ENCODE results near the gene ERG.

Gene ERG

GRCh38 chr21:38498057-38498833, at the start of gene ERG:
TSS of gene ERG (minus strand) at chr21:38498477. CDS start at chr21:38498380, 97 bp downstream.
- DNase-seq (ENCODE audit: low spot score), result no peak

GRCh38 chr21:38544661-38545060, 46.4 kb upstream of the ERG start:
- DNase-seq (ENCODE audit: low spot score), result peak; percentile 37

GRCh38 chr21:38542263-38542662, 44.0 kb upstream of the ERG start:
- DNase-seq (ENCODE audit: low spot score), result no peak

- no peak for DNase-seq (ENCODE audit: low spot score)
These were observed 40.1 kb upstream of the ERG start for GRCh38 chr21:38538353-38538752.

GRCh38 chr21:38534591-38534990, 36.3 kb upstream of the ERG start:
- DNase-seq (ENCODE audit: low spot score), result no peak

- DNase-seq (ENCODE audit: low spot score), result no peak
These were observed 35.6 kb upstream of the ERG start for GRCh38 chr21:38533887-38534286.

GRCh38 chr21:38531591-38531990, 33.3 kb upstream of the ERG start:
- DNase-seq (ENCODE audit: low spot score), result peak; percentile 82

GRCh38 chr21:38531039-38531541, 32.8 kb upstream of the ERG start:
- DNase-seq (ENCODE audit: low spot score), result no peak

- DNase-seq (ENCODE audit: low spot score), result no peak
These were observed 29.5 kb upstream of the ERG start for GRCh38 chr21:38527737-38528136.

GRCh38 chr21:38525454-38525853, 27.2 kb upstream of the ERG start:
- DNase-seq (ENCODE audit: low spot score), result no peak

GRCh38 chr21:38524168-38525153, 26.2 kb upstream of the ERG start:
- DNase-seq (ENCODE audit: low spot score), result no peak

- no peak for DNase-seq (ENCODE audit: low spot score)
These were observed 22.2 kb upstream of the ERG start for GRCh38 chr21:38520511-38520910.

GRCh38 chr21:38511662-38512243, 13.5 kb upstream of the ERG start:
- no peak for DNase-seq (ENCODE audit: low spot score)

GRCh38 chr21:38511198-38511597, 12.9 kb upstream of the ERG start:
- DNase-seq (ENCODE audit: low spot score), result no peak

GRCh38 chr21:38507374-38507942, 9.2 kb upstream of the ERG start:
- DNase-seq (ENCODE audit: low spot score), result no peak

GRCh38 chr21:38506661-38507281, 8.5 kb upstream of the ERG start:
- DNase-seq (ENCODE audit: low spot score), result no peak

GRCh38 chr21:38505654-38506523, 7.6 kb upstream of the ERG start:
- DNase-seq (ENCODE audit: low spot score), result peak; percentile 71

GRCh38 chr21:38504066-38504465, 5.8 kb upstream of the ERG start:
- DNase-seq (ENCODE audit: low spot score), result no peak

- no peak for DNase-seq (ENCODE audit: low spot score)
These were observed 5.3 kb upstream of the ERG start for GRCh38 chr21:38503583-38503982.

GRCh38 chr21:38500073-38500472, 1.8 kb upstream of the ERG start:
- DNase-seq (ENCODE audit: low spot score), result no peak

- DNase-seq (ENCODE audit: low spot score), result no peak
These were observed 1.0 kb upstream of the ERG start for GRCh38 chr21:38499296-38499695.

All from AG20443 (cell line).